Liver (tissue), 3 donors: ENCODE results near the gene SLC51A.

Experiments used
- CTCF ChIP-seq: fragments of 150-350 bp; IDR thresholded peaks from 2 replicates; pipeline ENCODE4 v1.5.1; 2017; ENCODE audit warnings: improper control_type of control experiment, low read depth, low read length; ENCODE audit not compliant: missing input control
- EGR1 ChIP-seq, 2 donors: IDR thresholded peaks; 2 replicates each; pipeline ENCODE4 v1.6.1; 2016 to 2018; ENCODE audit warnings: antibody characterized with exemption in 2 of 2, low read depth in 2 of 2
- FOXA1 ChIP-seq: IDR thresholded peaks from 2 replicates; pipeline ENCODE4 v1.6.1; 2016; ENCODE audit warnings: antibody characterized with exemption
- FOXA2 ChIP-seq: IDR thresholded peaks from 2 replicates; pipeline ENCODE4 v1.6.1; 2016; ENCODE audit warnings: antibody characterized with exemption
- JUND ChIP-seq, 2 donors: IDR thresholded peaks; 2 replicates each; pipeline ENCODE4 v1.6.1; 2016; ENCODE audit warnings: antibody characterized with exemption in 2 of 2
- RAD21 ChIP-seq, 2 donors: IDR thresholded peaks; 2 replicates each; pipeline ENCODE4 v1.6.1; 2016; ENCODE audit warnings: antibody characterized with exemption in 2 of 2, mild to moderate bottlenecking in 2 of 2
- SP1 ChIP-seq: IDR thresholded peaks from 2 replicates; pipeline ENCODE4 v1.6.1; 2018; ENCODE audit warnings: antibody characterized with exemption, mild to moderate bottlenecking
- TAF1 ChIP-seq: conservative IDR thresholded peaks from 2 replicates; pipeline ENCODE4 v1.6.1; 2016; ENCODE audit warnings: antibody characterized with exemption, mild to moderate bottlenecking
- YY1 ChIP-seq: IDR thresholded peaks from 2 replicates; pipeline ENCODE4 v1.6.1; 2016; ENCODE audit warnings: antibody characterized with exemption, mild to moderate bottlenecking
- TF ChIP-seq, protein P1 (sequence below): IDR thresholded peaks from 2 replicates; pipeline ENCODE4 v1.6.1; 2016; ENCODE audit warnings: antibody characterized with exemption, mild to moderate bottlenecking
- TF ChIP-seq, protein P2 (sequence below): IDR thresholded peaks from 2 replicates; pipeline ENCODE4 v1.6.1; 2016; ENCODE audit warnings: antibody characterized with exemption
- TF ChIP-seq, protein P3 (sequence below): IDR thresholded peaks from 2 replicates; pipeline ENCODE4 v1.6.1; 2016; ENCODE audit warnings: antibody characterized with exemption
- donor health status: healthy.
- donor health status: healthy.

- TF ChIP-seq FOXA2: no peak
- TF ChIP-seq CTCF: no peak
- no peak for TF ChIP-seq RAD21 (IDR thresholded peaks at IDR 0.05)
- TF ChIP-seq, protein P1, sequence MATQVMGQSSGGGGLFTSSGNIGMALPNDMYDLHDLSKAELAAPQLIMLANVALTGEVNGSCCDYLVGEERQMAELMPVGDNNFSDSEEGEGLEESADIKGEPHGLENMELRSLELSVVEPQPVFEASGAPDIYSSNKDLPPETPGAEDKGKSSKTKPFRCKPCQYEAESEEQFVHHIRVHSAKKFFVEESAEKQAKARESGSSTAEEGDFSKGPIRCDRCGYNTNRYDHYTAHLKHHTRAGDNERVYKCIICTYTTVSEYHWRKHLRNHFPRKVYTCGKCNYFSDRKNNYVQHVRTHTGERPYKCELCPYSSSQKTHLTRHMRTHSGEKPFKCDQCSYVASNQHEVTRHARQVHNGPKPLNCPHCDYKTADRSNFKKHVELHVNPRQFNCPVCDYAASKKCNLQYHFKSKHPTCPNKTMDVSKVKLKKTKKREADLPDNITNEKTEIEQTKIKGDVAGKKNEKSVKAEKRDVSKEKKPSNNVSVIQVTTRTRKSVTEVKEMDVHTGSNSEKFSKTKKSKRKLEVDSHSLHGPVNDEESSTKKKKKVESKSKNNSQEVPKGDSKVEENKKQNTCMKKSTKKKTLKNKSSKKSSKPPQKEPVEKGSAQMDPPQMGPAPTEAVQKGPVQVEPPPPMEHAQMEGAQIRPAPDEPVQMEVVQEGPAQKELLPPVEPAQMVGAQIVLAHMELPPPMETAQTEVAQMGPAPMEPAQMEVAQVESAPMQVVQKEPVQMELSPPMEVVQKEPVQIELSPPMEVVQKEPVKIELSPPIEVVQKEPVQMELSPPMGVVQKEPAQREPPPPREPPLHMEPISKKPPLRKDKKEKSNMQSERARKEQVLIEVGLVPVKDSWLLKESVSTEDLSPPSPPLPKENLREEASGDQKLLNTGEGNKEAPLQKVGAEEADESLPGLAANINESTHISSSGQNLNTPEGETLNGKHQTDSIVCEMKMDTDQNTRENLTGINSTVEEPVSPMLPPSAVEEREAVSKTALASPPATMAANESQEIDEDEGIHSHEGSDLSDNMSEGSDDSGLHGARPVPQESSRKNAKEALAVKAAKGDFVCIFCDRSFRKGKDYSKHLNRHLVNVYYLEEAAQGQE: no peak
- no peak for TF ChIP-seq JUND (IDR thresholded peaks at IDR 0.05)
- TF ChIP-seq, protein P2, sequence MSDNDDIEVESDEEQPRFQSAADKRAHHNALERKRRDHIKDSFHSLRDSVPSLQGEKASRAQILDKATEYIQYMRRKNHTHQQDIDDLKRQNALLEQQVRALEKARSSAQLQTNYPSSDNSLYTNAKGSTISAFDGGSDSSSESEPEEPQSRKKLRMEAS: no peak
- TF ChIP-seq SP1: no peak
- no peak for TF ChIP-seq EGR1 (IDR thresholded peaks at IDR 0.05; ENCODE audit: low read depth in 2 of 2)
- TF ChIP-seq, protein P3, sequence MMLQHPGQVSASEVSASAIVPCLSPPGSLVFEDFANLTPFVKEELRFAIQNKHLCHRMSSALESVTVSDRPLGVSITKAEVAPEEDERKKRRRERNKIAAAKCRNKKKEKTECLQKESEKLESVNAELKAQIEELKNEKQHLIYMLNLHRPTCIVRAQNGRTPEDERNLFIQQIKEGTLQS: no peak
- TF ChIP-seq YY1: no peak
- no peak for TF ChIP-seq FOXA1
- TF ChIP-seq TAF1: no peak
Observed at GRCh38 chr3:196240424-196240823, 24.1 kb downstream of the SLC51A start.
